GM18909 (cell line): ENCODE data around the gene ETFA.
"Not testable (repeated sequence)": the region's sequence is repeated elsewhere in the genome, so short reads cannot be mapped to it uniquely, and the experiment has no call there.

ENCODE experiments used
- ATAC-seq: cut with Tn5 transposase; IDR thresholded peaks from one replicate; pipeline ENCODE4 v1.9.1; 2021; ENCODE audit warnings: mild to moderate bottlenecking; ENCODE audit not compliant: unreplicated experiment, poor library complexity

ETFA gene

DNA sequence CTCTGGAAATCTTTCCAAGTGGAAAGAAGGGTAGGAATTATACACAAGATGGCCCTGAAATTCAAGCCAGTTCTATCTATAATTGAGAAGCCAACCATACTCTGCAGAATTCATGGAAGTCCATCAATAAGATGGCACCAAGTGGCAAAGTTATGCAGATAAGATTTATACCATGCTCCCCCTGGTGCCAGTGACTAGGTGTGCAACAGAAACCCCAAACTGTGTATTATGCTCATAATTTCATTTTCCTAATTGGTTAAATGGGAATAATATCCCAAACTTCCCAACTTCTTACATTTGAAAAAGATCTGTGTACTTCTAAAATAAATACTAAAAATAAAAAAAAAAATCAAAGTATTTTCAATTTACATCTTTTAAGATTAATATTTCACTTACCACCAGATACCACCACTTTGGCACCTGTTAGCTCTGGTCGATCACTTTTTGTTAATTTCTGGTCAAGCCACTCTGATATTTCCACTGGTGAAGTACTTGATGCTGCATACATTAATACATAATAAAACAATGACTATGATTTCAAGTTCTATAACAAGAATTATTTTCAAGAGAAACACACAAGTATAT lies 25.9 kb downstream of the ETFA start:
- no peak for ATAC-seq

- no peak for ATAC-seq
These were observed 28.8 kb downstream of the ETFA start for GRCh38 chr15:76282465-76282864.

DNA sequence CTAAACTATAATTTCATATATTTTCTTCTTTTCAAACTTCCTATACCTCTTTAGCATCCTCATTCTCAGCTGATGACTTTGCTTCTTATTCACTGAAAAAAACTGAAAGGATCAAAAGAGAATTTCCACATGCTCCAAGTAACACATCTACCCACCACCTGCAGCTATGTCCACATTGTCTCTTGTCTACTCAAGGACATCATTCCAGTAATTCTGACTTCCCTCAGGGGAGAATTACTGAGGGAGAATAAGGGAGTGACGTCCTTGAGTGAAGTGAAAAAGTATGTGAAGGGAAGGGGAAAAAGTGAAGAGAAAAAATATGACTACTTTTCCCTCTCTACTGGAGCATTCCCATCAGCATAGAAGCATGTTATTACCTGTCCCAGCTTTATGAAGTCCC lies 32.6 kb downstream of the ETFA start:
- no peak for ATAC-seq

DNA sequence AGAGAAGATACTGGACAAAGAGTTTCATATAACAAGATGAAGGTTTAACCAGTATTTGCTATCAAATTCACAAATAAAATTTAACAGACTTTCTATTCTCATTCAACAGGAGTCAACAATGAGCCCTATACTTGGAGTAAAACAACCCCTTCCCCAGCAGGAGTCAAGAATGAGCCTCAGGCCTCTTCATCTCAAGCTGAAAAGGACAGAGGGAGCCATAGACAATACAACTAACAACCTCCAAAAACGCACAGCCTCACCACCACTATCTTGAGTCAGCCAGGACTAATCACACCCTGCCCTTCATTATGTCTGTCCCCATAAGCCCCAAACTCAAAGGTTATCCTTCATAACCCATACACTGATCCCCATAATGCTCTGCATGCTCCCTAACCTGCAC lies 36.4 kb downstream of the ETFA start:
- no peak for ATAC-seq

GRCh38 chr15:76274226-76274625 lies 37.0 kb downstream of the ETFA start:
- ATAC-seq, result no peak

DNA sequence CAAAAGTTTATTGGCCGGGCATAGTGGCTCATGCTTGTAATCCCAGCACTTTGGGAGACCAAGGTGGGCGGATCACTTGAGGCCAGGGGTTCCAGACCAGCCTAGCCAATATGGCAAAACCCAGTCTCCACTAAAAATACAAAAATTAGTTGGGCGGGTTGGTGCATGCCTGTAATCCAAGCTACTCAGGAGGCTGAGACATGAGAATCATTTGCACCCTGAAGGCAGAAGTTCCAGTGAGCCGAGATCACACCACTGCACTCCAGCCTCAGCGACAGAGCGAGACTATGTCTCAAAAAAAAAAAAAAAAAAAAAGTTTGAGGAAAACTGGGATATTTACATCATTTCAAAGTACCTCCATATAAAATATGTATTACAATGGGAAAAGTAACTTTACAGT lies 40.4 kb downstream of the ETFA start:
- ATAC-seq, result no peak

DNA sequence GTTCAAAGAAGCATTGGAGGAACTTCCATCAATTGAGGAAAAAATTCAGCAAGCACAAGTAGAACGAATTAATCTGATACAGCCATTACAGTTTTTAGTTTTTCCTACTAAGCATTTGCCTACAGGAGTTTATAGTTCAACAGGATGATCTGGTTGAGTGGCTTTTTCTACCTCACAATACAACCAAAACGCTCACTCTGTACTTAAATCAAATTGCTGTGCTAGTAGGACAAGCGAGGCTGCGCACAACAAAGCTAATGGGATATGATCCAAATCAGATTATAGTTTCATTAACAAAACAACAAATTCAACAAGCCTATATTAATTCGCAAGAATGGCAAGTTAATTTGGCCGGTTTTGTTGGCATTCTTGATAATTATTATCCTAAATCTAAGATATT lies 44.2 kb downstream of the ETFA start:
- no peak for ATAC-seq

DNA sequence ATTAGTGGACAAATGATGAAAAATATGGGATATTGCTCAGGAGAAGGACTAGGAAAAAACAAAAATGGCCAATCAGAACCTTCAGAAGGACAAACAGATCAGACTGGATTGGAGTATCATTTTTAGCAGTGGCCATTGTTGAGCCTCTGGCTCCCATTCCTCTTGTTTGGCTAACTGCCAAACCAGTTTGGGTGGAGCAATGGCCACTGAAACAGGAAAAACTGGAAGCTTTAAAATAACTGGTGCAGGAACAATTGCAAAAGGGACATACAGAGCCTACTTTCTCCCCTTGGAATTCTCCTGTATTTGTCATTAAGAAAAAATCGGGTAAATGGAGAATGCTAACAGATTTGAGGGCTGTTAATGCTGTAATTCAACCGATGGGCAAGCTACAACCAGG lies 45.5 kb downstream of the ETFA start:
- not testable (repeated sequence) for ATAC-seq

GRCh38 chr15:76260246-76260938 lies 50.9 kb downstream of the ETFA start:
- ATAC-seq, result no peak

- ATAC-seq, result no peak
These were observed 51.9 kb downstream of the ETFA start for GRCh38 chr15:76259392-76259791.

DNA sequence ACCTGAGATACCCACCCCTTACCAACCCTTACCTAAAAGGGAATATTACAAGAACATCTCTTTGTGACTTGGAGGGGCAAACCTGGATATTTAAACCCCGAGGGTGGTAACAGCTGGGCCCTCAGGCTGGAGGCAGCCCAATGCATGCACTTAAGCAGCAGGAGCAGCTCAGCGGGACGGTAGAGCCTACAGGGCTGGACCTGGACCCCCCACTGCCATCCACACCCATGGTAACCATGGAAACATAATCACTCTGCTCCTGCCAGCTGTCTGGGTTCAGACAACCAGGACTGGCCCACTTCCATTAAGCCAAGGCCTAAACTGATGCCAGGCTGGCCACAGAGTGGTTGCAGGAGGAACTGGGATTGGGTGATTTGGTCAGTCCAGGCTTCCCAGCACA lies 52.8 kb downstream of the ETFA start:
- ATAC-seq, result no peak

DNA sequence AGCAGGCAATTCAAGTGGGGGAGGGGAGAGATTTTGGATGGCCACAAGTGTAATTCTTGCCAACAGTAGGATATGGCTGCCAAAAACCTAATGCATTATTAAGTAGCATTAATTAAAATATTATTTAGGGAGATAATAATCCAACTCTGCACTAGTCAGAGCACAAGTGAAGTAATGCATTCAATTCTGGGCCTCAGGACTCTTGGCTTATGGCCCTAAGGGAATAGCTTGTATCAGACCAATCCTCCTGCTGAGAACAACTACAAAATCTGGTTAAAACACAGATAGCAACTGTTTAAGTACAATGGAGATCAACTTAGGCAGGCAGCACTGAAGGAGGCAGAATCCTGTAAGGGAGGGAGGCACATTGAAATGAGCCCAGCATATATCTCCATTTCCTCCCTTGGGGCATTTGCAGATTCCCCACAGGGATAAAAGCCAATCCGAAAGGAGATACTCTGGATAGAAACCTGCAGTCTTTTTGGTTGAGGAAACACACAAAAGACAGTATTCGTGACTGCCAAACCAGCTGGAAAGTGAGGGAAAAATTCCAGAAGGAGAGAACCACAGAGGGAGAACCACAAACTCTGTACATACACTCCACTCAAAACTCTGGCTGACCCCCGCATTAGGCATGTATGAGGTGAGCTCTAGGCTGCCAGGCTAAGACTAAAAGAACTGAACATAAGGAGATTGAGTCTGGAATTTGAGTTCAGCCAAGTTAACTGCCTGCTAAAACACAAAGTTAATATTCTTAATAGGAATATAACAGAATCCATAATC lies 57.4 kb downstream of the ETFA start:
- no peak for ATAC-seq

DNA sequence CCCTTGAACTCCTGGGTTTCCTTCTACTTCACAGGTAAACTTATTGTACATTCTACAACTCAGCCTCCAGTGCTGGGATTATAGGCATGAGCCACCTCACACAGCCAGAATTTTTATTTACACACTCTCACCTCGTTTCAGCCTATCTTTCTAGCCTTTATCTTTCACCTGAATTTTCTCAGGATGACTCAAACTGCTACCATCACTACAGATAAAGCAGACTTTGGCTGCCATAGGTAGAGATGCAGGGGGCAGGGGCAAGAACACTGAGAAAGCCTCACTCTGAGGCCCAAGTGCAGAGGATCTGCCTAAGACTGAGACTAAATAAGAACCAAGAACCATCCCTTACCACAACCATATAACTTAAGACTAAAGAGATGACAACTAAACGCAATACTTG lies 59.0 kb downstream of the ETFA start:
- ATAC-seq, result no peak

- ATAC-seq, result no peak
These were observed 59.6 kb downstream of the ETFA start for GRCh38 chr15:76251717-76252116.

- no peak for ATAC-seq
These were observed 66.1 kb downstream of the ETFA start for GRCh38 chr15:76245072-76245610.

DNA sequence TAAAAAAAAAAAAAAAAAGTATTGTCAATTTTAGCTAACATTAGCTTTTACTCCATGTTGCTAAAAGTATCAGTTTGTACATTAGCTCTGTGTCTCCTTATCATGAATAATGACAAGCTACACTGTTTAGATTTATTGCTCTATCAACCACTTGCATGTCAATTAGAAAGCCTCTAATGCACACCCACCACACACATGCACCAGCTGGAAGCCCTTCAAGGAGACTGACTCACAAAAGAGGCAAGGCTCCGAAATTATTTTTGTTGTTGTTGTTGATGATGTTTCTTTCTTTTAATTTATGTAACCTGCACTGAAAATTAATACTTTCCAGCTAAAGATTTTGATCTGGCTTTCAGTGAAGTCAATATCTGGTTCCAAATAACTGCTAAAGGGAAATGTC lies 71.5 kb downstream of the ETFA start:
- ATAC-seq, result no peak

GRCh38 chr15:76236350-76236749 lies 74.9 kb downstream of the ETFA start:
- no peak for ATAC-seq

GRCh38 chr15:76235186-76235826 lies 76.0 kb downstream of the ETFA start:
- ATAC-seq, result no peak

- ATAC-seq, result no peak
These were observed 76.9 kb downstream of the ETFA start for GRCh38 chr15:76234337-76234889.

- ATAC-seq, result no peak
These were observed 77.3 kb downstream of the ETFA start for GRCh38 chr15:76233921-76234320.

DNA sequence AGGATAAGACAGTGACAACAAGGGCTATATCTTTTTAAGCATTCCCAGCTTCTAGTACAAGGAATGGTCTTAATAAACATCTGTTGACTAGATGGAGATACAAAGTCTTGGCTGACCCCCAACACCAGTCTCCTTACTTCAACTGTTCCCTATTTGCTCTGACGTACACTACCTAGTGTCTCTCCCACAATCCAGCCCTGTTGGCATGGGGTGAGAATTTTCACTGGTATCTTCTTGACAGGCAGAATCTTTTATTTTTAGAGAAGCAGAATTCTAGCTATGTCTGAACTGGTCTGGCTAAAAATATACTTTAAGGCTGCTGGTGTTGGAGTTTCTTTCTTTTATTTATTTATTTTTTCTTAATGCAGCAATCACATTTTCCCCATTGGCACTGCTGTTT lies 82.0 kb downstream of the ETFA start:
- ATAC-seq, result no peak
